Measurements from ENCODE around the gene BCAP31. TPM values are rescaled to one million over a fixed set of nuclear protein-coding genes. Genes with fewer than 3 reads are reported as not detected.

The BCAP31 gene
- total and polyA plus RNA-seq, 2 of the 13 experiments (the other 11 are each of a cell fraction or from before 2014, with no cell fraction given) = 139 to 178 TPM

DNA sequence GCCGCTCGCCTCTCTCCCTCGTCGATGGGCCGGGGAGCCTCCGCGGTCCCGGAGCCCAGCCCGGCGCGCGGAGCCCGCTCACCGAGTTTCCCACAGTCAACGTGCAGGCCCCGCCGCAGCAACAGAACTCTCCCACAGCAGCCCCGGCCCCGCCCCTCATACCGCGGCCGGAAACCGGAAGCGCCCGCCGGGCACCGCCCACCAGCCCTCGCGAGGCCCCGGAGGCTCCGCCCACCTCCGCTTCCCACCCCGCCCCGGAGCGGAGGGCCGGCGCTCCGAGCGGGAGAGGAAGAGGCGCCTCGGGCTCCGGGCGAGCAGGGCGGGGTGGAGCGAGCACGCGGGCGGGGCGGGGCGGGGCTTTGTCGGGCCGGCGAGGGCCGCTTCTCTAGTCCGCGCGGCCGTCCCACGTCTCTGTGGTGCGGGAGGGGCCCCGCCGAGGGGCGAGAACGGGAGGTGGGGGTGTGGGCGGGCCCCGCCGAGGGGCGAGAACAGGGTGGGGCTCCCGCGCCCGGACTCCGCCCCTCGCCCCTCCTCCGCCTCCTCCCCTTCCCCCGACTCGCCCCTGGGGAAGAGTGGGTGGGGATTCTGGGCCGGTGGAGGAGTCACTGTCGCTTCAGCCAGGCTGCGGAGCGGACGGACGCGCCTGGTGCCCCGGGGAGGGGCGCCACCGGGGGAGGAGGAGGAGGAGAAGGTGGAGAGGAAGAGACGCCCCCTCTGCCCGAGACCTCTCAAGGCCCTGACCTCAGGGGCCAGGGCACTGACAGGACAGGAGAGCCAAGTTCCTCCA lies at the start of gene BCAP31, which contains the start of gene ABCD1 (continued):
- TF ChIP-seq PCBP2 (optimal IDR thresholded peaks at IDR 0.05; ENCODE audit: low read depth, low read length, poor library complexity, severe bottlenecking) (no peak), DNMT1 (CRISPR knock-in tag; IDR thresholded peaks at IDR 0.05) (no peak), NFE2L1 (CRISPR knock-in tag; IDR thresholded peaks at IDR 0.05; ENCODE audit: borderline replicate concordance) (no peak), HNRNPL (IDR thresholded peaks at IDR 0.05; ENCODE audit: low read depth, low read length) (no peak), JUNB (CRISPR knock-in tag; IDR thresholded peaks at IDR 0.05; ENCODE audit: borderline replicate concordance) (no peak), DR1 (CRISPR knock-in tag; IDR thresholded peaks at IDR 0.05) (peak; percentile 26; the same call in 1 of the 2 replicates), ZNF253 (CRISPR knock-in tag; IDR thresholded peaks at IDR 0.05; ENCODE audit: borderline replicate concordance) (no peak), NBN (conservative IDR thresholded peaks at IDR 0.05) (no peak), ZNF558 (CRISPR knock-in tag; IDR thresholded peaks at IDR 0.05; ENCODE audit: borderline replicate concordance) (0 out of 2 replicates have a peak, but pooled peaks have one; percentile 20), ZNF83 (CRISPR knock-in tag; IDR thresholded peaks at IDR 0.05; ENCODE audit: borderline replicate concordance) (no peak), SP140L (CRISPR knock-in tag; IDR thresholded peaks at IDR 0.05; ENCODE audit: borderline replicate concordance) (no peak), HOXA3 (CRISPR knock-in tag; IDR thresholded peaks at IDR 0.05) (no peak; the same call in 1 of the 2 replicates), SIN3A (IDR thresholded peaks at IDR 0.05; ENCODE audit: borderline replicate concordance, low read depth, low read length) (peak; percentile 41; the same call in 1 of the 2 replicates), THYN1 (CRISPR knock-in tag; IDR thresholded peaks at IDR 0.05; ENCODE audit: borderline replicate concordance, low read depth) (no peak), NR2C2 (CRISPR knock-in tag; IDR thresholded peaks at IDR 0.05; ENCODE audit: borderline replicate concordance) (no peak), GZF1 (CRISPR knock-in tag; IDR thresholded peaks at IDR 0.05) (no peak), ZNF772 (CRISPR knock-in tag; IDR thresholded peaks at IDR 0.05) (no peak), SSRP1 (CRISPR knock-in tag; IDR thresholded peaks at IDR 0.05) (no peak), ZSCAN9 (CRISPR knock-in tag; IDR thresholded peaks at IDR 0.05; ENCODE audit: borderline replicate concordance) (no peak), ZSCAN12 (CRISPR knock-in tag; IDR thresholded peaks at IDR 0.05) (no peak), HNRNPLL (IDR thresholded peaks at IDR 0.05; ENCODE audit: low read depth, low read length, poor library complexity, severe bottlenecking) (peak; percentile 47), ELF3 (CRISPR knock-in tag; IDR thresholded peaks at IDR 0.05) (no peak), ZNF768 (CRISPR knock-in tag; IDR thresholded peaks at IDR 0.05) (no peak)
- TF ChIP-seq, protein P1, sequence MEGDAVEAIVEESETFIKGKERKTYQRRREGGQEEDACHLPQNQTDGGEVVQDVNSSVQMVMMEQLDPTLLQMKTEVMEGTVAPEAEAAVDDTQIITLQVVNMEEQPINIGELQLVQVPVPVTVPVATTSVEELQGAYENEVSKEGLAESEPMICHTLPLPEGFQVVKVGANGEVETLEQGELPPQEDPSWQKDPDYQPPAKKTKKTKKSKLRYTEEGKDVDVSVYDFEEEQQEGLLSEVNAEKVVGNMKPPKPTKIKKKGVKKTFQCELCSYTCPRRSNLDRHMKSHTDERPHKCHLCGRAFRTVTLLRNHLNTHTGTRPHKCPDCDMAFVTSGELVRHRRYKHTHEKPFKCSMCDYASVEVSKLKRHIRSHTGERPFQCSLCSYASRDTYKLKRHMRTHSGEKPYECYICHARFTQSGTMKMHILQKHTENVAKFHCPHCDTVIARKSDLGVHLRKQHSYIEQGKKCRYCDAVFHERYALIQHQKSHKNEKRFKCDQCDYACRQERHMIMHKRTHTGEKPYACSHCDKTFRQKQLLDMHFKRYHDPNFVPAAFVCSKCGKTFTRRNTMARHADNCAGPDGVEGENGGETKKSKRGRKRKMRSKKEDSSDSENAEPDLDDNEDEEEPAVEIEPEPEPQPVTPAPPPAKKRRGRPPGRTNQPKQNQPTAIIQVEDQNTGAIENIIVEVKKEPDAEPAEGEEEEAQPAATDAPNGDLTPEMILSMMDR (CRISPR knock-in tag; IDR thresholded peaks at IDR 0.05) = 0 out of 2 replicates have a peak, but pooled peaks have one; percentile 13
- TF ChIP-seq, protein P2, sequence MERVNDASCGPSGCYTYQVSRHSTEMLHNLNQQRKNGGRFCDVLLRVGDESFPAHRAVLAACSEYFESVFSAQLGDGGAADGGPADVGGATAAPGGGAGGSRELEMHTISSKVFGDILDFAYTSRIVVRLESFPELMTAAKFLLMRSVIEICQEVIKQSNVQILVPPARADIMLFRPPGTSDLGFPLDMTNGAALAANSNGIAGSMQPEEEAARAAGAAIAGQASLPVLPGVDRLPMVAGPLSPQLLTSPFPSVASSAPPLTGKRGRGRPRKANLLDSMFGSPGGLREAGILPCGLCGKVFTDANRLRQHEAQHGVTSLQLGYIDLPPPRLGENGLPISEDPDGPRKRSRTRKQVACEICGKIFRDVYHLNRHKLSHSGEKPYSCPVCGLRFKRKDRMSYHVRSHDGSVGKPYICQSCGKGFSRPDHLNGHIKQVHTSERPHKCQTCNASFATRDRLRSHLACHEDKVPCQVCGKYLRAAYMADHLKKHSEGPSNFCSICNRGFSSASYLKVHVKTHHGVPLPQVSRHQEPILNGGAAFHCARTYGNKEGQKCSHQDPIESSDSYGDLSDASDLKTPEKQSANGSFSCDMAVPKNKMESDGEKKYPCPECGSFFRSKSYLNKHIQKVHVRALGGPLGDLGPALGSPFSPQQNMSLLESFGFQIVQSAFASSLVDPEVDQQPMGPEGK (CRISPR knock-in tag; IDR thresholded peaks at IDR 0.05) = peak; percentile 83
- TF ChIP-seq, protein P3, sequence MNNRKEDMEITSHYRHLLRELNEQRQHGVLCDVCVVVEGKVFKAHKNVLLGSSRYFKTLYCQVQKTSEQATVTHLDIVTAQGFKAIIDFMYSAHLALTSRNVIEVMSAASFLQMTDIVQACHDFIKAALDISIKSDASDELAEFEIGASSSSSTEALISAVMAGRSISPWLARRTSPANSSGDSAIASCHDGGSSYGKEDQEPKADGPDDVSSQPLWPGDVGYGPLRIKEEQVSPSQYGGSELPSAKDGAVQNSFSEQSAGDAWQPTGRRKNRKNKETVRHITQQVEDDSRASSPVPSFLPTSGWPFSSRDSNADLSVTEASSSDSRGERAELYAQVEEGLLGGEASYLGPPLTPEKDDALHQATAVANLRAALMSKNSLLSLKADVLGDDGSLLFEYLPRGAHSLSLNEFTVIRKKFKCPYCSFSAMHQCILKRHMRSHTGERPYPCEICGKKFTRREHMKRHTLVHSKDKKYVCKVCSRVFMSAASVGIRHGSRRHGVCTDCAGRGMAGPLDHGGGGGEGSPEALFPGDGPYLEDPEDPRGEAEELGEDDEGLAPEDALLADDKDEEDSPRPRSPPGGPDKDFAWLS (CRISPR knock-in tag; IDR thresholded peaks at IDR 0.05; ENCODE audit: borderline replicate concordance) = no peak

Measured in HepG2 (cell line).